WTC11 (cell line): Measurements from ENCODE around the gene LPP. TPM values are rescaled to one million over a fixed set of nuclear protein-coding genes. Genes with fewer than 3 reads are reported as not detected.

Experiments used
- ATAC-seq: fragments of 200-7000 bp; cut with Tn5 transposase; 2 replicates; pipeline ENCODE4 v1.10.0; 2021; ENCODE audit warnings: mild to moderate bottlenecking, moderate library complexity
- CTCF ChIA-PET: fragments of 300-600 bp; sonication (Branson Sonifier 250); formaldehyde crosslinking; loops from one replicate; lab custom pipeline; 2021; ENCODE audit warnings: antibody characterized with exemption; lab: Charles Lee
- POLR2A ChIA-PET: fragments of 350-600 bp; sonication (Branson Sonifier 250); formaldehyde crosslinking; loops from one replicate; lab custom pipeline; 2021; ENCODE audit warnings: antibody characterized with exemption; lab: Charles Lee
- DNase-seq: peaks from one replicate; pipeline ENCODE4 v3.0.0; 2021; ENCODE audit warnings: low spot score
- H3K27ac Mint-ChIP-seq: 2 replicates; pipeline ENCODE4 v1.8.0; 2021; ENCODE audit warnings: mixed read lengths
- H3K27me3 Mint-ChIP-seq: 2 replicates; pipeline ENCODE4 v1.8.0; 2021; ENCODE audit warnings: low read depth, mild to moderate bottlenecking, moderate library complexity, mixed read lengths
- H3K36me3 Mint-ChIP-seq: 2 replicates; pipeline ENCODE4 v1.8.0; 2021; ENCODE audit warnings: mixed read lengths
- H3K4me1 Mint-ChIP-seq: 2 replicates; pipeline ENCODE4 v1.8.0; 2022; ENCODE audit warnings: mixed read lengths
- H3K4me3 Mint-ChIP-seq: 2 replicates; pipeline ENCODE4 v1.8.0; 2021; ENCODE audit warnings: mild to moderate bottlenecking, moderate library complexity, mixed read lengths
- H3K9me3 Mint-ChIP-seq: 2 replicates; pipeline ENCODE4 v1.8.0; 2021; ENCODE audit warnings: mixed read lengths
- ATF1 ChIP-seq: sonication (generic); formaldehyde crosslinking; IDR thresholded peaks from 2 replicates; pipeline ENCODE4 v1.8.1; 2023; ENCODE audit warnings: mild to moderate bottlenecking, moderate library complexity, missing genetic modification reagents
- ESRRA ChIP-seq: sonication (generic); formaldehyde crosslinking; IDR thresholded peaks from 2 replicates; pipeline ENCODE4 v1.8.1; 2022; ENCODE audit warnings: mild to moderate bottlenecking, missing genetic modification reagents, borderline replicate concordance
- GRHL2 ChIP-seq: fragments of 250-450 bp; sonication (Bioruptor Pico); IDR thresholded peaks from 2 replicates; pipeline ENCODE4 v1.8.0; 2022; ENCODE audit warnings: mild to moderate bottlenecking, moderate library complexity; ENCODE audit not compliant: insufficient replicate concordance, severe bottlenecking
- JAZF1 ChIP-seq: fragments of 250-450 bp; sonication (Bioruptor Pico); IDR thresholded peaks from 2 replicates; pipeline ENCODE4 v1.9.0; 2021; ENCODE audit warnings: moderate library complexity, mild to moderate bottlenecking, inconsistent platforms
- OVOL2 ChIP-seq: fragments of 250-450 bp; sonication (Bioruptor Pico); IDR thresholded peaks from 2 replicates; pipeline ENCODE4 v1.9.0; 2021; ENCODE audit warnings: mild to moderate bottlenecking, borderline replicate concordance
- ZNF232 ChIP-seq: sonication (generic); formaldehyde crosslinking; IDR thresholded peaks from 2 replicates; pipeline ENCODE4 v1.8.0; 2022; ENCODE audit warnings: mild to moderate bottlenecking, missing genetic modification reagents
- ZNF416 ChIP-seq: fragments of 250-450 bp; sonication (Bioruptor Pico); IDR thresholded peaks from 2 replicates; pipeline ENCODE4 v1.9.0; 2021; ENCODE audit warnings: mild to moderate bottlenecking, inconsistent platforms
- ZNF423 ChIP-seq: fragments of 250-450 bp; sonication (Bioruptor Pico); IDR thresholded peaks from 2 replicates; pipeline ENCODE4 v2.1.2; 2022; ENCODE audit warnings: mild to moderate bottlenecking, moderate library complexity
- total RNA-seq: library from RNA; stranded (reverse); gene quantifications from 3 replicates; pipeline ENCODE4 v1.2.3, GENCODE V29; 2021
- TF ChIP-seq, protein P1 (sequence below): fragments of 250-450 bp; sonication (Bioruptor Pico); IDR thresholded peaks from 2 replicates; pipeline ENCODE4 v1.9.0; 2021; ENCODE audit warnings: mild to moderate bottlenecking, borderline replicate concordance
- TF ChIP-seq, protein P2 (sequence below): sonication (generic); formaldehyde crosslinking; IDR thresholded peaks from 2 replicates; pipeline ENCODE4 v1.8.1; 2022; ENCODE audit warnings: mild to moderate bottlenecking, missing genetic modification reagents, moderate library complexity, borderline replicate concordance
- TF ChIP-seq, protein P3 (sequence below): sonication (generic); formaldehyde crosslinking; IDR thresholded peaks from 2 replicates; pipeline ENCODE4 v1.8.0; 2023; ENCODE audit warnings: missing genetic modification reagents, mild to moderate bottlenecking, borderline replicate concordance
- TF ChIP-seq, protein P4 (sequence below): sonication (generic); formaldehyde crosslinking; IDR thresholded peaks from 2 replicates; pipeline ENCODE4 v1.8.0; 2022; ENCODE audit warnings: missing genetic modification reagents
- TF ChIP-seq, protein P5 (sequence below): fragments of 250-450 bp; sonication (Bioruptor Pico); IDR thresholded peaks from 2 replicates; pipeline ENCODE4 v2.1.2; 2022; ENCODE audit warnings: mild to moderate bottlenecking, moderate library complexity
- TF ChIP-seq, protein P6 (sequence below): sonication (generic); formaldehyde crosslinking; IDR thresholded peaks from 2 replicates; pipeline ENCODE4 v1.8.1; 2022; ENCODE audit warnings: low read depth, mild to moderate bottlenecking, moderate library complexity, missing genetic modification reagents, borderline replicate concordance

The LPP gene
- total RNA-seq, 1 experiment from 2014 or later: 49.6 TPM

DNA sequence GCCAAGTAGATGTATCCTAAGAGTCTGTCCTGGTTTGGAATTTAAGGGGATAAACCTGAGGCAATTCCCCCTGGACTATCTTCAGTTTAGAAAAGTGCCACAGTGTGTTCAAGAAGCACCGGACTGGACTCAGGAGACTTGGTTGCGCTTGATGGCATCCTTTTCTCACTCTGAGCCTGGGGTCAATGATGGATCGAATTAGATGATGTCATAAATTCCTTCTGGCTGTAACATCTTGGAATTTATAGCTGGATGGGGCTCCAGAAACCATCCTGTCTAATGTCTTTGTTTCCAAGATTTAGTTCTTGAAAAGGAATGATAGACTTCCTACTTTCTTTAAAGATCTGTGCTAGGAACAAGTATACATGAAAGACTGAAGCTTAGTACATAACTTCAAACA is 280.6 kb downstream of the LPP start (continued):
- TF ChIP-seq, protein P1, sequence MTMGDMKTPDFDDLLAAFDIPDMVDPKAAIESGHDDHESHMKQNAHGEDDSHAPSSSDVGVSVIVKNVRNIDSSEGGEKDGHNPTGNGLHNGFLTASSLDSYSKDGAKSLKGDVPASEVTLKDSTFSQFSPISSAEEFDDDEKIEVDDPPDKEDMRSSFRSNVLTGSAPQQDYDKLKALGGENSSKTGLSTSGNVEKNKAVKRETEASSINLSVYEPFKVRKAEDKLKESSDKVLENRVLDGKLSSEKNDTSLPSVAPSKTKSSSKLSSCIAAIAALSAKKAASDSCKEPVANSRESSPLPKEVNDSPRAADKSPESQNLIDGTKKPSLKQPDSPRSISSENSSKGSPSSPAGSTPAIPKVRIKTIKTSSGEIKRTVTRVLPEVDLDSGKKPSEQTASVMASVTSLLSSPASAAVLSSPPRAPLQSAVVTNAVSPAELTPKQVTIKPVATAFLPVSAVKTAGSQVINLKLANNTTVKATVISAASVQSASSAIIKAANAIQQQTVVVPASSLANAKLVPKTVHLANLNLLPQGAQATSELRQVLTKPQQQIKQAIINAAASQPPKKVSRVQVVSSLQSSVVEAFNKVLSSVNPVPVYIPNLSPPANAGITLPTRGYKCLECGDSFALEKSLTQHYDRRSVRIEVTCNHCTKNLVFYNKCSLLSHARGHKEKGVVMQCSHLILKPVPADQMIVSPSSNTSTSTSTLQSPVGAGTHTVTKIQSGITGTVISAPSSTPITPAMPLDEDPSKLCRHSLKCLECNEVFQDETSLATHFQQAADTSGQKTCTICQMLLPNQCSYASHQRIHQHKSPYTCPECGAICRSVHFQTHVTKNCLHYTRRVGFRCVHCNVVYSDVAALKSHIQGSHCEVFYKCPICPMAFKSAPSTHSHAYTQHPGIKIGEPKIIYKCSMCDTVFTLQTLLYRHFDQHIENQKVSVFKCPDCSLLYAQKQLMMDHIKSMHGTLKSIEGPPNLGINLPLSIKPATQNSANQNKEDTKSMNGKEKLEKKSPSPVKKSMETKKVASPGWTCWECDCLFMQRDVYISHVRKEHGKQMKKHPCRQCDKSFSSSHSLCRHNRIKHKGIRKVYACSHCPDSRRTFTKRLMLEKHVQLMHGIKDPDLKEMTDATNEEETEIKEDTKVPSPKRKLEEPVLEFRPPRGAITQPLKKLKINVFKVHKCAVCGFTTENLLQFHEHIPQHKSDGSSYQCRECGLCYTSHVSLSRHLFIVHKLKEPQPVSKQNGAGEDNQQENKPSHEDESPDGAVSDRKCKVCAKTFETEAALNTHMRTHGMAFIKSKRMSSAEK: no peak
- TF ChIP-seq, protein P2, sequence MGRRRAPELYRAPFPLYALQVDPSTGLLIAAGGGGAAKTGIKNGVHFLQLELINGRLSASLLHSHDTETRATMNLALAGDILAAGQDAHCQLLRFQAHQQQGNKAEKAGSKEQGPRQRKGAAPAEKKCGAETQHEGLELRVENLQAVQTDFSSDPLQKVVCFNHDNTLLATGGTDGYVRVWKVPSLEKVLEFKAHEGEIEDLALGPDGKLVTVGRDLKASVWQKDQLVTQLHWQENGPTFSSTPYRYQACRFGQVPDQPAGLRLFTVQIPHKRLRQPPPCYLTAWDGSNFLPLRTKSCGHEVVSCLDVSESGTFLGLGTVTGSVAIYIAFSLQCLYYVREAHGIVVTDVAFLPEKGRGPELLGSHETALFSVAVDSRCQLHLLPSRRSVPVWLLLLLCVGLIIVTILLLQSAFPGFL (CRISPR knock-in tag): no peak
- no peak for TF ChIP-seq GRHL2 (CRISPR knock-in tag)

DNA sequence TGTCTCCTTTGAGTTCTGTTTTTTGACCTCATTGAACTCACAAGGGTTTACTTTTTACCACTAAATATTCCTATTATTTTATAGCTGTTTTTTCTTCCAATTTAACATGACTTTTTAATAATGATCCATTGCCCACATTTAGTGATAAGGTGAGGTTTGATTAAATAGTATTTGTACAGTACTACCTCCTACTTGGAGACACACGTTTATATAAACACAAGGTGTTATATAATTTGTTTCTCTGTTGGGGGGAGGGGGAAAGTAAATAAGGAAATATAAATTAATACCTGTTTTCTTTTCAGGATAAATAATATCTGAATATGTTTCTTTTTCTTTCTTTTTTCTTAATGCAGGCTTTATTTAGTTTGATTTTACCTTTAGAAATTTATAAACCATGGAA is 281.3 kb downstream of the LPP start:
- Mint-ChIP-seq H3K4me1 (peaks cover 25% of the 10 kb centered on the region), H3K36me3 (no peaks in the 10 kb centered on the region), H3K27me3 (no peaks in the 10 kb centered on the region), H3K9me3 (no peaks in the 10 kb centered on the region), H3K4me3 (no peak overlapping the region), H3K27ac (no peak overlapping the region)
- ChIA-PET POLR2A (no interaction called here), CTCF (no interaction called here)
- ATAC-seq: no peak
- DNase-seq: no peak
- TF ChIP-seq ZNF232 (CRISPR knock-in tag) (no peak), ZNF416 (CRISPR knock-in tag) (no peak)
- TF ChIP-seq, all 79 proteins: peak for 0

DNA sequence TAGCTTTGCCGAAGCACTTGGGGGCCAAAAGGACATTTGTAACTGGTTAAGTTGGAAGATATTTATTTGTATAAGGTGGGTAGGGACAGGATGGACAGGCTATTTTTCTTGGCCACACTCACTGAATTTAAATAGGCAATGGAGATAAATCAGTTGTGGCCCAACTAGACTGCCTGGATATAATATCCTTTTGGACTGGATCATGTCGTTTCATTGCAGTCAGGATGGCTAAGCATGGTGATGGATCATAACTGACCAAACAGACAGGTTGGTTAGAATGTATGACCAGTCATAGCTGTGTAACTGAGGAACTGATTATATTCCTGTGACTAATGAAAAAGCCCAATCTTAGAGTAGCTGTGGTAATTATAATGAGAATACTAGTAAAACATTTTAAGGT is 284.0 kb downstream of the LPP start:
- H3K4me3 Mint-ChIP-seq: no peak overlapping the region
- CTCF ChIA-PET: interaction anchor here (0.6 kb wide), 1 partner anchor 89 kb away, joined by 8 read pairs; no protein-coding TSS in a partner anchor
- ATAC-seq: no peak
- H3K4me1 Mint-ChIP-seq: peaks cover 33% of the 10 kb centered on the region
- no peak for DNase-seq
- no peaks in the 10 kb centered on the region for H3K9me3 Mint-ChIP-seq
- no peak overlapping the region for H3K27ac Mint-ChIP-seq
- H3K27me3 Mint-ChIP-seq: no peaks in the 10 kb centered on the region
- H3K36me3 Mint-ChIP-seq: no peaks in the 10 kb centered on the region
- POLR2A ChIA-PET: no interaction called here
- TF ChIP-seq, protein P3, sequence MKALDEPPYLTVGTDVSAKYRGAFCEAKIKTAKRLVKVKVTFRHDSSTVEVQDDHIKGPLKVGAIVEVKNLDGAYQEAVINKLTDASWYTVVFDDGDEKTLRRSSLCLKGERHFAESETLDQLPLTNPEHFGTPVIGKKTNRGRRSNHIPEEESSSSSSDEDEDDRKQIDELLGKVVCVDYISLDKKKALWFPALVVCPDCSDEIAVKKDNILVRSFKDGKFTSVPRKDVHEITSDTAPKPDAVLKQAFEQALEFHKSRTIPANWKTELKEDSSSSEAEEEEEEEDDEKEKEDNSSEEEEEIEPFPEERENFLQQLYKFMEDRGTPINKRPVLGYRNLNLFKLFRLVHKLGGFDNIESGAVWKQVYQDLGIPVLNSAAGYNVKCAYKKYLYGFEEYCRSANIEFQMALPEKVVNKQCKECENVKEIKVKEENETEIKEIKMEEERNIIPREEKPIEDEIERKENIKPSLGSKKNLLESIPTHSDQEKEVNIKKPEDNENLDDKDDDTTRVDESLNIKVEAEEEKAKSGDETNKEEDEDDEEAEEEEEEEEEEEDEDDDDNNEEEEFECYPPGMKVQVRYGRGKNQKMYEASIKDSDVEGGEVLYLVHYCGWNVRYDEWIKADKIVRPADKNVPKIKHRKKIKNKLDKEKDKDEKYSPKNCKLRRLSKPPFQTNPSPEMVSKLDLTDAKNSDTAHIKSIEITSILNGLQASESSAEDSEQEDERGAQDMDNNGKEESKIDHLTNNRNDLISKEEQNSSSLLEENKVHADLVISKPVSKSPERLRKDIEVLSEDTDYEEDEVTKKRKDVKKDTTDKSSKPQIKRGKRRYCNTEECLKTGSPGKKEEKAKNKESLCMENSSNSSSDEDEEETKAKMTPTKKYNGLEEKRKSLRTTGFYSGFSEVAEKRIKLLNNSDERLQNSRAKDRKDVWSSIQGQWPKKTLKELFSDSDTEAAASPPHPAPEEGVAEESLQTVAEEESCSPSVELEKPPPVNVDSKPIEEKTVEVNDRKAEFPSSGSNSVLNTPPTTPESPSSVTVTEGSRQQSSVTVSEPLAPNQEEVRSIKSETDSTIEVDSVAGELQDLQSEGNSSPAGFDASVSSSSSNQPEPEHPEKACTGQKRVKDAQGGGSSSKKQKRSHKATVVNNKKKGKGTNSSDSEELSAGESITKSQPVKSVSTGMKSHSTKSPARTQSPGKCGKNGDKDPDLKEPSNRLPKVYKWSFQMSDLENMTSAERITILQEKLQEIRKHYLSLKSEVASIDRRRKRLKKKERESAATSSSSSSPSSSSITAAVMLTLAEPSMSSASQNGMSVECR: no peak
- no peak for TF ChIP-seq ATF1 (CRISPR knock-in tag)
- TF ChIP-seq ZNF423: no peak
- TF ChIP-seq ESRRA (CRISPR knock-in tag): no peak
- TF ChIP-seq OVOL2 (CRISPR knock-in tag): no peak
- TF ChIP-seq, protein P4, sequence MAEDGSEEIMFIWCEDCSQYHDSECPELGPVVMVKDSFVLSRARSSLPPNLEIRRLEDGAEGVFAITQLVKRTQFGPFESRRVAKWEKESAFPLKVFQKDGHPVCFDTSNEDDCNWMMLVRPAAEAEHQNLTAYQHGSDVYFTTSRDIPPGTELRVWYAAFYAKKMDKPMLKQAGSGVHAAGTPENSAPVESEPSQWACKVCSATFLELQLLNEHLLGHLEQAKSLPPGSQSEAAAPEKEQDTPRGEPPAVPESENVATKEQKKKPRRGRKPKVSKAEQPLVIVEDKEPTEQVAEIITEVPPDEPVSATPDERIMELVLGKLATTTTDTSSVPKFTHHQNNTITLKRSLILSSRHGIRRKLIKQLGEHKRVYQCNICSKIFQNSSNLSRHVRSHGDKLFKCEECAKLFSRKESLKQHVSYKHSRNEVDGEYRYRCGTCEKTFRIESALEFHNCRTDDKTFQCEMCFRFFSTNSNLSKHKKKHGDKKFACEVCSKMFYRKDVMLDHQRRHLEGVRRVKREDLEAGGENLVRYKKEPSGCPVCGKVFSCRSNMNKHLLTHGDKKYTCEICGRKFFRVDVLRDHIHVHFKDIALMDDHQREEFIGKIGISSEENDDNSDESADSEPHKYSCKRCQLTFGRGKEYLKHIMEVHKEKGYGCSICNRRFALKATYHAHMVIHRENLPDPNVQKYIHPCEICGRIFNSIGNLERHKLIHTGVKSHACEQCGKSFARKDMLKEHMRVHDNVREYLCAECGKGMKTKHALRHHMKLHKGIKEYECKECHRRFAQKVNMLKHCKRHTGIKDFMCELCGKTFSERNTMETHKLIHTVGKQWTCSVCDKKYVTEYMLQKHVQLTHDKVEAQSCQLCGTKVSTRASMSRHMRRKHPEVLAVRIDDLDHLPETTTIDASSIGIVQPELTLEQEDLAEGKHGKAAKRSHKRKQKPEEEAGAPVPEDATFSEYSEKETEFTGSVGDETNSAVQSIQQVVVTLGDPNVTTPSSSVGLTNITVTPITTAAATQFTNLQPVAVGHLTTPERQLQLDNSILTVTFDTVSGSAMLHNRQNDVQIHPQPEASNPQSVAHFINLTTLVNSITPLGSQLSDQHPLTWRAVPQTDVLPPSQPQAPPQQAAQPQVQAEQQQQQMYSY: no peak
- TF ChIP-seq, protein P5, sequence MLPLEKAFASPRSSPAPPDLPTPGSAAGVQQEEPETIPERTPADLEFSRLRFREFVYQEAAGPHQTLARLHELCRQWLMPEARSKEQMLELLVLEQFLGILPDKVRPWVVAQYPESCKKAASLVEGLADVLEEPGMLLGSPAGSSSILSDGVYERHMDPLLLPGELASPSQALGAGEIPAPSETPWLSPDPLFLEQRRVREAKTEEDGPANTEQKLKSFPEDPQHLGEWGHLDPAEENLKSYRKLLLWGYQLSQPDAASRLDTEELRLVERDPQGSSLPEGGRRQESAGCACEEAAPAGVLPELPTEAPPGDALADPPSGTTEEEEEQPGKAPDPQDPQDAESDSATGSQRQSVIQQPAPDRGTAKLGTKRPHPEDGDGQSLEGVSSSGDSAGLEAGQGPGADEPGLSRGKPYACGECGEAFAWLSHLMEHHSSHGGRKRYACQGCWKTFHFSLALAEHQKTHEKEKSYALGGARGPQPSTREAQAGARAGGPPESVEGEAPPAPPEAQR (CRISPR knock-in tag): no peak
- TF ChIP-seq JAZF1 (CRISPR knock-in tag): no peak
- TF ChIP-seq, protein P6, sequence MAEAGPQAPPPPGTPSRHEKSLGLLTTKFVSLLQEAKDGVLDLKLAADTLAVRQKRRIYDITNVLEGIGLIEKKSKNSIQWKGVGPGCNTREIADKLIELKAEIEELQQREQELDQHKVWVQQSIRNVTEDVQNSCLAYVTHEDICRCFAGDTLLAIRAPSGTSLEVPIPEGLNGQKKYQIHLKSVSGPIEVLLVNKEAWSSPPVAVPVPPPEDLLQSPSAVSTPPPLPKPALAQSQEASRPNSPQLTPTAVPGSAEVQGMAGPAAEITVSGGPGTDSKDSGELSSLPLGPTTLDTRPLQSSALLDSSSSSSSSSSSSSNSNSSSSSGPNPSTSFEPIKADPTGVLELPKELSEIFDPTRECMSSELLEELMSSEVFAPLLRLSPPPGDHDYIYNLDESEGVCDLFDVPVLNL (CRISPR knock-in tag): no peak
